Central memory CD4-positive, alpha-beta T cell (primary cell): ENCODE results near the gene ARHGAP23.
"Not testable (repeated sequence)": the region's sequence is repeated elsewhere in the genome, so short reads cannot be mapped to it uniquely, and the experiment has no call there.

Experiments used
- DNase-seq: peaks from one replicate; pipeline ENCODE4 v3.0.0; 2022

ARHGAP23 gene

GRCh38 chr17:38530856-38531255, 102.6 kb downstream of the ARHGAP23 start:
- DNase-seq, result not testable (repeated sequence)

GRCh38 chr17:38531761-38532160, 103.5 kb downstream of the ARHGAP23 start:
- not testable (repeated sequence) for DNase-seq

- no peak for DNase-seq
Measured at GRCh38 chr17:38532451-38532850, 104.2 kb downstream of the ARHGAP23 start.

- no peak for DNase-seq
Measured at GRCh38 chr17:38533241-38533640, 105.0 kb downstream of the ARHGAP23 start.

GRCh38 chr17:38533866-38534497, 105.7 kb downstream of the ARHGAP23 start:
- no peak for DNase-seq

- DNase-seq, result no peak
Measured at GRCh38 chr17:38534498-38534885, 106.2 kb downstream of the ARHGAP23 start.

GRCh38 chr17:38535886-38536285, 107.6 kb downstream of the ARHGAP23 start:
- DNase-seq, result no peak

- no peak for DNase-seq
Measured at GRCh38 chr17:38536661-38537060, 108.4 kb downstream of the ARHGAP23 start.

GRCh38 chr17:38538906-38539305, 110.6 kb downstream of the ARHGAP23 start:
- no peak for DNase-seq

GRCh38 chr17:38539386-38539785, 111.1 kb downstream of the ARHGAP23 start:
- no peak for DNase-seq

GRCh38 chr17:38540514-38541045, 112.3 kb downstream of the ARHGAP23 start:
- DNase-seq, result no peak

- DNase-seq, result no peak
Measured at GRCh38 chr17:38541281-38541680, 113.0 kb downstream of the ARHGAP23 start.

- no peak for DNase-seq
Measured at GRCh38 chr17:38542286-38542685, 114.0 kb downstream of the ARHGAP23 start.

- no peak for DNase-seq
Measured at GRCh38 chr17:38543403-38544174, 115.3 kb downstream of the ARHGAP23 start.

- no peak for DNase-seq
Measured at GRCh38 chr17:38544175-38544838, 116.0 kb downstream of the ARHGAP23 start.

- no peak for DNase-seq
Measured at GRCh38 chr17:38544839-38545209, 116.6 kb downstream of the ARHGAP23 start.

- no peak for DNase-seq
Measured at GRCh38 chr17:38545531-38546225, 117.4 kb downstream of the ARHGAP23 start.

GRCh38 chr17:38546396-38546795, 118.1 kb downstream of the ARHGAP23 start:
- no peak for DNase-seq

- DNase-seq, result no peak
Measured at GRCh38 chr17:38547444-38547843, 119.2 kb downstream of the ARHGAP23 start.

GRCh38 chr17:38549285-38549684, 121.0 kb downstream of the ARHGAP23 start:
- DNase-seq, result no peak

GRCh38 chr17:38550661-38551060, 122.4 kb downstream of the ARHGAP23 start:
- DNase-seq, result no peak

GRCh38 chr17:38551121-38551520, 122.9 kb downstream of the ARHGAP23 start:
- DNase-seq, result no peak

GRCh38 chr17:38552343-38552742, 124.1 kb downstream of the ARHGAP23 start:
- DNase-seq, result no peak
